ENCODE data around the gene LKAAEAR1. TPM values are rescaled to one million over a fixed set of nuclear protein-coding genes. Genes with fewer than 3 reads are reported as not detected.

Gene LKAAEAR1
- total and polyA plus RNA-seq, 2 of the 13 experiments (the other 11 are each of a cell fraction or from before 2014, with no cell fraction given) = not detected

- no peak for TF ChIP-seq AKNA (CRISPR knock-in tag; IDR thresholded peaks at IDR 0.05; ENCODE audit: borderline replicate concordance)
- no peak for TF ChIP-seq ZNF510 (CRISPR knock-in tag; IDR thresholded peaks at IDR 0.05; ENCODE audit: low read depth)
- TF ChIP-seq CENPX (CRISPR knock-in tag; IDR thresholded peaks at IDR 0.05) = no peak
- peak; percentile 96 for TF ChIP-seq XRCC5 (optimal IDR thresholded peaks at IDR 0.05; ENCODE audit: low read length)
- no peak for TF ChIP-seq ZC3H13 (CRISPR knock-in tag; IDR thresholded peaks at IDR 0.05)
- TF ChIP-seq TAF15 (IDR thresholded peaks at IDR 0.05; ENCODE audit: low read depth, low read length, poor library complexity, severe bottlenecking) = peak; percentile 55
- peak; percentile 84; the same call in 1 of the 2 replicates for TF ChIP-seq ZNF691 (CRISPR knock-in tag; IDR thresholded peaks at IDR 0.05; ENCODE audit: borderline replicate concordance, low read depth)
- TF ChIP-seq ZZZ3 (CRISPR knock-in tag; IDR thresholded peaks at IDR 0.05; ENCODE audit: borderline replicate concordance) = no peak
- peak; percentile 50 for TF ChIP-seq HDAC1 (CRISPR knock-in tag; IDR thresholded peaks at IDR 0.05)
- peak; percentile 88; the same call in 1 of the 2 replicates for TF ChIP-seq MTF2 (CRISPR knock-in tag; IDR thresholded peaks at IDR 0.05; ENCODE audit: borderline replicate concordance)
- no peak for TF ChIP-seq DBP (CRISPR knock-in tag; IDR thresholded peaks at IDR 0.05; ENCODE audit: not compliant biosample characterization)
- no peak for TF ChIP-seq ARID3A (IDR thresholded peaks at IDR 0.05; ENCODE audit: low read depth, low read length)
- TF ChIP-seq ZNF431 (CRISPR knock-in tag; IDR thresholded peaks at IDR 0.05; ENCODE audit: borderline replicate concordance, low read depth) = no peak
- 0 out of 2 replicates have a peak, but pooled peaks have one; percentile 15 for TF ChIP-seq MXD1 (CRISPR knock-in tag; IDR thresholded peaks at IDR 0.05)
- no peak for TF ChIP-seq ELF4 (CRISPR knock-in tag; IDR thresholded peaks at IDR 0.05; ENCODE audit: borderline replicate concordance)
Observed at GRCh38 chr20:64101731-64102621, 17.8 kb upstream of the LKAAEAR1 start (continued).

Data from HepG2 (cell line).